GM18868 (cell line): Measurements from ENCODE around the gene ATG2B.
"Not testable (repeated sequence)": the region's sequence is repeated elsewhere in the genome, so short reads cannot be mapped to it uniquely, and the experiment has no call there.

Source experiments
- ATAC-seq: cut with Tn5 transposase; IDR thresholded peaks from one replicate; pipeline ENCODE4 v1.9.1; 2021; ENCODE audit warnings: mild to moderate bottlenecking, moderate library complexity; ENCODE audit not compliant: unreplicated experiment

The ATG2B gene

DNA sequence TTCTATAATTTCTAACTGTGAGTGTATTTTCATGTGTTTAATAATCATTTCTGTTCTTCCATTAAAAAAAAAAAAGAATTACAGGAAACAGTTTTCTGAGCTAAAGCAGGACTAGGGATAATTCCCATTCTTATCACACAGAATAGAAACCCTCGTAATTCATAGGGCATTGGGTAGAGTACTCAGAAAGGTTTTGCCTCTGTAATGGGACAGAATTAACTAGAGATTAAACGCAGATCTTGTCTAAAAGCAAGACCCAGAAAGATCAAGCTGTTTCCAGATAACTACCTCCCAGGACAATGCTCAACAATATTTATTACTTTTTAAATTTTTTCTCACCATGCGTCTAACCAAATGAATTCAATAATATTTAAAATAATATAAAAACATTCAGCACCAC, 10.4 kb upstream of the ATG2B start:
- ATAC-seq = no peak

DNA sequence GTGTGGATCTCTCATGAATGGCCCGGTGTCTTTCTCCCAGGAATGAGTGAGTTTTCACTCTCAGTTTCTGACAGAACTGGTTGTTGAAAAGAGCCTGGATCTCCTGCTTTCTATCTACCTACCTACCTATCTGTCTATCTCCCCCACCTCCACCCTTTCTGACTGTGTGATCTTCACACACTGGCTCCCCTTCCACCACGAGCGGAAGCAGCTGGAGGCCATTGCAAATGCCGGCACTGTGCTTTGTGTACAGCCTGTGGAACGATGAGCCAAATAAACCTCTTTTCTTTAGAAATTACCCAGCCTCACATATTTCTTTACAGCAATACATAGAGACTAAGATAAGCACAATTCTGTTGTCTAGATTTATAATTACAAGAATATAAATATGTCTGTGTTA, 7.4 kb upstream of the ATG2B start:
- ATAC-seq = no peak

DNA sequence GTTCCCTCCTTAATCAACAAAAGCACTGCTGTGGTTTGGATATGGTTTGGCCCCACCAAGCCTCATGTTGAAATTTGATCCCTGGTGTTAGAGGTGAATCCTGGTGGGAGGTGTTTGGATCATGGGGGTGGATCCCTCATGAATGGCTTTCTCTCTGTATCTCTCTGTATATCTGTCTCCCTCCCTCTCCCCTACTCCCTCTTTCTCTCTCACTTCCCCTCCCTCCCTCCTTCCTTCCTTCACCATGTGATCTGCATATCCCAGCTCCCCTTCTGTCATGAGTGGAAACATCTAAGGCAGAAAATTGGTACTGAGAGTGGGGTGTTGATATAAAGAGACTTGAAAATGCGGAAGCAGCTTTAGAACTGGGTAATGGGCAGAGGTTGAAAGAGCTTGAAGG, 5.4 kb upstream of the ATG2B start:
- ATAC-seq = no peak

DNA sequence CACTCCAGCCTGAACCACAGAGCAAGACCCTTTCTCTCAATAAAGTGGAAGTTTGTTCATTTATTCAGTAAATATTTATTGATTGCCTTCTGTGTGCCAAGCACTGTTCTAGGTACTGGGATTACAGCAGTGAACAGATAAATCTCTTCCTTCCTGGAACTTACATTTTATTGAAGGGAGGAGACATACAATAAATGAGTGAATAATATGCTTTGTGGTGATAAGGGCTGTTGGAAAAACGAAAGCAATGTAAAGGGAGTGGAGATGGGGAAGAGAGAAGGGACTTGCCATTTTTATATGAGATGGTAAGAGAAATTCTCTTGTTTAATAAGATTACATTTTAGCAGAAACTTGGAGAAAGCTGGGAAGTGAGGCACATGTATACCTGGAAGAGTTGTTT, 1.8 kb upstream of the ATG2B start:
- no peak for ATAC-seq

DNA sequence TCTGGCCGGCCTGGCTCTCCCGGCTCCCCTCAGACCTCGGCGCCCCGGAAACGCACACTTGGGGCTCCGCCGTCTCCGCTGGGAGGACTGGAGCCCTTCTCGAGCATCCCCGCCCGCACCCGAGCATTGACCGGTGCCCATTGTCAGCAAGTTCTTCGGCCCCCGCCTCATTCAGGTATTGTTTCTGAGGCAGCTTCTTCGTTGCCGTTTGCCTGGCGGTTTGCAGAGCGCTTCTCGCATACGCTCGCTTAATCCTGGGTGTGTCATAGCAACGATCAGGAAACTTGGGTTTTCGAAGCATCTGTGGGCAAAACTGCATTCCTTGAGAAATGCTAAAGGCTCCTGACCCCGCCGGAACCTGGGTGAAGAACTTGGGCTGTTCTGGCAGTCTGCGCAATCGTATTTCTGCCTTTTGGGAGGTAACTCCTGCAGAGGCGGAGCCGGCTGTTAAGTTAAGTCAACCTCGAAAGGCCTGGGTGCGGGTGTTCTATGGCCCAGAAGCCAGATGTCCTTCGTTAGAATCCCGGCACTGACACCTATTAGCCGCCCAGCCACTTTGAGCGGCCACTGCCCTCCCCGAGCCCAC, 703 bp upstream of the ATG2B start:
- ATAC-seq = peak; percentile 20

DNA sequence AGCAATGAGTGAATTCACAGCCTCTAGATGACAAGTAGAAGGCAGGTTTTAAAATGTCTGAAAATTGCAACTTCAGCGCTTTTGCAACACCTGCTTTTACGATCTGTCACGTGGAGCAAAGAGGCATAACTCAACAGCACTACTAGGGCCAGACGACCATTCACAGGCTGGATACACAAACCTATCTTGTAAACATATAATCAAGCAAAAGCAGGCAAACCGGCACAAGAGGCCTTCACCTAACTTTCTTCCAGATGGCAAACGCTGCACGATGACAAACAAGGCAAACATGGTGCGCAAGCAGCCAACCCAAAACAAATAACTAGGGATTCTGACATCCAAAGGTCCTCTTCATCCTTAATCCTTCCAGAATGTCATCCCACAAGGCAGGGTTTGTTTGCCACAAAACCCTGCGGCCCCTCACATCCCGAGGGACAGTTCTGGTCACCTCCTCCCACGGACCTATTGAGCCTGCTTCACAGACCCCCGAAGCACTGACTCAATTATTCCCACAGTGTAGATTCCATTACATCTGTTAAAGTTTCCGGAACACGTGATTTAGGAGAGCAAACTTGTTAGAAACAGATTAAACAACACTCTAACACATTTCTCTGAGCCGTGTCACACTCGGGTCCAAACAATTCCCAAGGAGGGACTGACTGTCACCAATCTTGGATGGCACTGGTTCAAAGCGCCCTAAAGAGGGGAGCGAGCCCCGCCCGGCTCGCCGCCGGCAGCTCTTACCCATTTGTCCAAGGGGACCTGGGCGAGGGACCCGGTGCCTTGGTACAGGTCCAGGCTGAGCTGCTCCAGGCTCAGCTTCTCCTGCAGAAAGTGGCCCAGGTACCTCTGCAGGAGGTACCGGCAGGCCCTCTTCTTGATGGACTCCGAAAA, 823 bp downstream of the ATG2B start:
- ATAC-seq = peak; percentile 28

DNA sequence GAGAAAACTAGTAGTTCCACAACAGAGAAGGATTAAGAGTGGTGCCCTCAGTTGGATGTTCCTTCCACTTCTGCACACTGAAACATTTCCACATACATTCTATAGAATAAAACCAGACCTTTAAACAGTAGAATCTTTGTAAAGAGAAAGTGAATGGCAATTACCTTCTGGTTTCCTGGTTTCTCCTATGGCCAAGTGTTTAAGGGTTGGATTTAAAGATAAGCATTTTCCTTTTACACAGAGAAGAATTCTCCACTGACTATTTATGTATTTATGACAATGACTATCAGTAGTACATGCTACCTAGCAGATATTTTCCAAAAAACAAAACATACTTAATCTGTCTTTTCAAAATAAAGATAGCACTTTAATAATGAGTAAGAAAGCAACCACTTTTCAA, 3.2 kb downstream of the ATG2B start:
- no peak for ATAC-seq

DNA sequence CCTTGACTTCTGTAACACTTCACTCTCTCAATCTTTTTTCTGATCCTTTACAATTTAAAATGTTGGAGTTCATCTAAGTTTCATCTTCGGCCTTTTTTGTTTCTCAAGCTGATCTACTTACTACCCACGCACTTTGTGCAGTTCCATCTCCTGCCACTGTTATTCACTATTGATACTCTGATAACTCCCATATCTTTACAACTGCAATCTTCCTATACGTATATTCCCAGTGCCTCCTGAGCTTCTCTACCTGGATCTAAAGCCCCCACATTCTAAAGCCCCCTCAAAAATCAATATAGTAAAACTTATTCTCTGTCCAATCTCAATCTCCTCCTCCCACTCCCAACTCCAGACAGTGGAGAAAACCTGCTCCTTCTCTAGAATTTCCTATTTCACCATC, 5.9 kb downstream of the ATG2B start:
- no peak for ATAC-seq

DNA sequence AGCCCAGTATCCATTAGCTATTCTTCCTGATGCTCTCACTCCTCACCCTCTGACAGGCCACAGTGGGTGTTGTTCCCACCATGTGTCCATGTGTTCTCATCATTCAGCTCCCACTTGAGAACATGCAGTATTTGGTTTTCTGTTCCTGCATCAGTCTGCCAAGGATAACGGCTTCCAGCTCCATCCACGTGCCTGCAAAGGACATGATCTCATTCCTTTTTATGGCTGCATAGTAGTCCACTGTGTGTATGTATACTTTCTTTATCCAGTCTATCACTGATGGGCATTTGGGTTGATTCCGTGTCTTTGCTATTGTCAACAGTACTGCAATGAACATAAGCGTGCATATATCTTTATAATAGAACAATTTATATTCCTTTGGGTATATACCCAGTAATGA, 8.9 kb downstream of the ATG2B start:
- ATAC-seq = no peak

DNA sequence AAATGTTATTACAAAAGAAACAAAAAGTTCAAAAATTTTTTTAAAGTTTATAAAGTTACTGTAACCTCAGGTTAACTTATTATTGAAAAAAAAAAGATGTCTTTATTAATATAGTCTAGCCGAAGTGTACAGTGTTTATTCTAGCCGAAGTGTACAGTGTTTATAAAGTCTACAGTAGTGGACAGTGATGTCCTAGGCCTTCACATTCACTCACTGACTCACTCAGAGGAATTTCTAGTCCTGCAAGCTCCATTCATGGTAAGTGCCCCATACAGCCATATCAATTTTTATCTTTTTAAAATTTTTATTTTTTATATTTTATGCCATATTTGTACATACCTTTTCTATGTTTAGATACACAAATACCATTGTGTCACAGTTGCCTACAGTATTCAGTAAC, 10.4 kb downstream of the ATG2B start:
- no peak for ATAC-seq

DNA sequence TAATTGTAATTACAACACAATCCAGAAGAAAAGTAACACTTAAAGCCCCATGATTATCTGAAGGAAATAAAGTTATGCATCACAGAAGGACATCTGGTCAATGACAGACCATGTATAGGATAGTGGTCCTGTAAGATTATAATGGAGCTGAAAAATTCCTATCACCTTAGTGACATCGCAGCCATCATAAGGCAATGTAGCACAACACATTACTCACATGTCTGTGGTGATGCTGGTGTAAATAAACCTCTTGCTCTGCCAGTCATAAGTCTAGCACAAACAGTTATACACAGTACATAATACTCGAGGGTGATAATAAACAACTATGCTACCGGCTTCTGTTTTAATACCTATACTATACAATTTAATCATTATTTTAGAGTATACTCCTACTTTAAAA, 11.2 kb downstream of the ATG2B start:
- no peak for ATAC-seq

DNA sequence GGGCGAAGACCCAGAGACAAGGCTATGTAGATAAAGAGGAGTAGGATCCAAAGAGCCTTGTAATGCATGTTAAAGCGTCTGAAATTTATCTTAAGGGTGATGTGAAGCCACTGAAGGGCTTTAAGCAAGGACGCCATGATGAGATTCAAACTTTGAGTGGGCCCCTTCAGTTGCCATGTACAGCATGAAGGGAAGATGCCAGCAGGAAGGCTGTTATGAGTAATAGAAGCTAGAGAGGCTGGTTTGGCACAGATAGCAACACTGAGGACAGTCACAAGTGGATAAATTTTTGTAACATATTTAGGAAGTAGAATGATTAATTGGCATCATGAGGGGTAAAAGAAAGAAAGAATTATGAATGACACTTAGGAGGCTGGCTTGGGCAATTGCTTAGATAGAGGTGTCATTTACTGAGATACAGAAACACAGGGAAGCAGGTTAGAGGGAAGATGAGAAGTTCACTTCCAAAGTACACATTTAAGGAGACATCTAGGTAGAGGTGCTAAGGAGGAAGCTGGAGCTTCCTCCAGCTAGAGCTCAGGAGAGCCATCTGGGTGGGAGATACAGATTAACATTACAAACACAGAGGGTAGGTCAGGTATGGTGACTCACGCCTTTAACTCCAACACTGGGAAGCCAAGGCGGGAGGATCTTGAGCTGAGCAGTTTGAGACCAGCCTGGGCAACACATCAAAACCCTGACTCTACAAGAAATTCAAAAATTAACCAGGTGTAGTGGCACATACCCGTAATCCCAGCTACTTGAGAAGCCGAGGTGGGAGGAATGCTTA, 13.7 kb downstream of the ATG2B start:
- no peak for ATAC-seq

DNA sequence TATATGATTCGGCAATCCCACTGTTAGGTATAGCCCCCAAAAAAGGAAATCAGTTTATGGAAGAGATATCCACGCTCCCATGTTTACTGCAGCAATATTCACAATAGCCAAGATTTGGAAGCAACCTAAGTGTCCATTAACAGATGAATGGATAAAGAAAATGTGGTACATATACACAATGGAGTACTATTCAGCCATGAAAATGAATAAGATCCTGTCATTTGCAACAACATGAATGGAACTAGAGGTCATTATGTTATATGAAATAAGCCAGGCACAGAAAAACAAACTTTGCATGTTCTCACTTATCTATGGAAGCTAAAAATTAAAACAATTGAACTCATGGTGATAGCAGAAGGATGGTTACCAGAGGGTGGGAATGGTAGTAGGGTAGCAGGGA, 15.2 kb downstream of the ATG2B start:
- not testable (repeated sequence) for ATAC-seq

DNA sequence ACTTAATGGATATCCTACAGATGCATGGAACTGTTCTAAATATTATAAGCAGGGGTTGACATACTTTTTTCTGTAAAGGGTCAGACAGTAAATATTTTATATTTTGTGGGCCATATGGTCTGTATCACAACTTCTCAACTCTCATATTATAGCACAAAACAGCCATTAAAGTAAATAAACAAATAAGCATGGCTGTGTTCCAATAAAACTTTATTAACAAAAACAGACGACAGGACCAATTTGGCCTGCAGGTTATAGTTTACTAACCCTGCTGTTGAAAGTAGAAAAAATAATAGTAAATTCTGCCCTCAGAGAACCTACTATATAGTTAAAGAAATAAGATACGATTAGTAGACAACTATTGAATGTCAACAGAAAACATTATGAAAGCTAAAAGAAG, 17.5 kb downstream of the ATG2B start:
- ATAC-seq = no peak

DNA sequence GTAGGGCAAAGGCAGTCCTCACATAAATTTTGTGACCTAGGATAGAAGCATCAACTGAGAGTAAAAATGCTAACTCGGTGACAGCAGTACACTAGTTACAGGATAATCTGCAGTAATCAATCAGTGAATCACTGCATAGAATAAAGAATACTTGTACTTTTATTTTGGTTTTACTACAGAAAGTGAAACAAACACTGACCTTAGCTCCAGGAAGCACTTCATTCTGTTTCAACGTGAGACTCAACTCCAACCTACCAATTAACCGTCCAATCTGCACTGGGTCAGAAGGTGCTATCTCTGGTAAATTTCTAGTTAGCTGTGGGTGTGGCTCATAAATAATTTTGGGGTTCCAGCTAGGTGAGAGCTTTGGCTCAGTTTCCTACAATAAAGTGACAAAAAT, 21.8 kb downstream of the ATG2B start:
- no peak for ATAC-seq

DNA sequence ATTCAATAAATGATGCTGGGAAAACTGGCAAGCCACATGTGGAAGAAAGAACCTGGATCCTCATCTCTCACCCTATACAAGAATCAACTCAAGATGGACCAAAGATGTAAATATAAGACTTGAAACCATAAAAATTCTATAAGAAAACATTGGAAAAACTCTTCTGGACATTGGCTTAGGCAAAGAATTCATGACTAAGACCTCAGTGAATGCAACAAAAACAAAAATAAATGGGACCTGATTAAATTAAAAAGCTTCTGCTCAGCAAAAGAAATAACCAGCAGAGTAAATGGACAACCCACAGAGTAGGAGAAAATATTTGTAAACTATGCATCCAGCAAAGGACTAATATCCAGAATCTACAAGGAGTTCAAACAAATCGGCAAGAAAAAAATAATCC, 24.6 kb downstream of the ATG2B start:
- ATAC-seq = no peak

DNA sequence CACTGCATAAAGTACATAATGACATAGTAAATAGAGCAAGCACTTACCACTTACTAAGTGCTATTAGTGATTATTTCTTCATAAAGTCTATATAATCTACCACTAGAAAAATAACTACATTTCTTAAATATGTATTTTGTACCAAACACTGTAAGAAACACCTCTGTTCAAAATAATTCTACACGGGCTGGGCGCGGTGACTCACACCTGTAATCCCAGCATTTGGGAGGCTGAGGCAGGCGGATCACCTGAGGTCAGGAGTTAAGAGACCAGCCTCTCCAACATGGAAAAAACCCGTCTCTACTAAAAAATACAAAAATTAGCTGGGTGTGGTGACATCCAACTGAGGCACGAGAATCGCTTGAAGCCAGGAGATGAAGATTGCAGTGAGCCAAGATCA, 38.9 kb downstream of the ATG2B start:
- ATAC-seq = no peak

DNA sequence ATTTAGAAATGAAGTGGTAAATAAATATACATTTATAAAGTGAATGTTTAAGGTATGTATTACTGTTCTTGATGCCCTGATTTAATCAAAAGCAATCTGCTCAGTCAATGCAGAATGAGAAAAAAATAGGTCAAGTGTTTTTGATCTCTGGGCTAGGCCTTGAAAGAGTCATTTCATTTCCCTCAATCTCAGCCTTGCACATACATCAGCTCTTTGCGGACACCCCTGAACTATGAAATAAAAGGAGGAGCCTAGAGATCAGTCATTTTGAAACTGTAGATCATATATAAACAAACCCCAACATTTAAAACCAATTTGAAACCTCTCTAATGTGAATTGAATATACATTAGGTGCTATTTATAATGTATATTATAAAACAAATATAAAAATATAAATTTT, 42.5 kb downstream of the ATG2B start:
- no peak for ATAC-seq

DNA sequence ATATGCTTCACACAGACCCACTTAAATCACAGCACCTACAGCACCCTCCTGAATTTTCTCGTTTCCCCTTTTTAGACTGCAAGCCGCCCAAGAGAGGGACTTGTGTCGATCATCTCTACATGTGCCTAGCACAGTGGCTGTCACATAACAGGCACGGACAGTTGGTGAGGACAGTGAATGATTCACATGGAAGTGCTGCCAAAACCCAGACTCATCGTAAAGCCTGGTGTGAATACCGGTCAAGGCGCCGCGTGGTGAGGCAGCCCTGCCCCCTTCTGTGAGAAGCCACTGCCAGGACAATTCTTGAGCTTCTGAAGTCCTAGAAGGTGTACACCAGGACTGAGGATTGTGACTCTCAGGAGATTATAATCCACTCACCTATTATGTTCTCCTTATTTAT, 44.3 kb downstream of the ATG2B start:
- ATAC-seq = no peak

DNA sequence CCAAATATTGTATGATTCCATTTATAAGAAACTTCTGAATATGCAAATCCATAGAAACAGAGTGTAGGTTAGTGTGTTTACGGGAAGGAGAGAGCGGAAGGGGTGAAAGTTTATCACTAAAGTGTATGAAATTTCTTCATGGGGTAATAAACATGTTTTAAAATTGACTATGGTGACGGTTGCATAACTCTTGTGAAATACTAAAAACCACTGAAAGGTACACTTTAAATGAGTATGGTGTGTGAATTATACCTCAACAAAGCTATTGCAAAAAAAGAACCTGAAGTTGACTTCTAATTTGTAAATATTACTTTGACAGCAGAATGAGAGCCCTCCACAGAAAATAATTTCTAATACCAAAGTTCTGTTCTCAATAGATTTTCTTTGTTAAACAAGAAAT, 47.1 kb downstream of the ATG2B start:
- ATAC-seq = no peak

DNA sequence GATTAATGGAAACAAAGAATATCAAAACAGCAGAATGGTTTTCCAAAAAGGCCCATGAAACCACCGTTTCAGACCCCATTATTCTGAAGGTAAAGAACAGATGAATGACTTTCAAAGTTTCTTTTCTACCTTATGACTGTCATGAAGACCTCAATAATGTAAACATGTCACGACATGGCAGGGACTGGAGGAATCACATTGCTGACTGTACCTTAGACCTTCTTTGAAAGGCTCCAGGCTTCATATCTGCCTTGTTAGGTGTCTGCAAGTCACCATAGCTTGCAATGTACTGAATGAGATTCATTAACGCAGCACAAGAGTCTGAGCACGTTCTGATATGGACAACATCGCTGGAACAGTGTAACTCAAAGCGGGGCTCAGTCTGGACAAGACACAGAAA, 52.2 kb downstream of the ATG2B start:
- ATAC-seq = no peak

DNA sequence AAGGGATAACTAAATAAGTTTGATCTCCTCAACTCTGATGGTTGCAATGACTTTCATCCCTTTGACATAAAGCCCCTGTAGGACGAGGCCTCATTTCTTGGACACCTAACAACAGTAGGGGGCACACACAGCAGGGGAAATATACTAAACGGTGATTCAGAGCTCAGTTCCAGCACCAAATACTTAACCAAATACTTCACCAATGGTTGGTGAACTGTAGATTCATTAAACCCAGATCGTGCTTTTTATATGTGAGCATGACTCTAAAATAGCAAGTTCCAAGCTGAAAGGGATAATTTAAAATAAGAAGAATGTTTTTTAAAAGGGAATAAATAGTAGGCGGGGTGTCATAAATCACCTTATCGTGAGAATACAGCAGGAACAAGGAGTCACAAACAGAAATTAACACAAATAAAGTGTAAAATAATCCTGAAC, 53.2 kb downstream of the ATG2B start:
- no peak for ATAC-seq
